ES-I3 (cell line): ENCODE results near the gene ALDOA.

Experiments used
- H3K36me3 ChIP-seq: 2 replicates; pipeline ENCODE4 v1.6.1; 2013; ENCODE audit warnings: mild to moderate bottlenecking, low read length, control low read depth, moderate library complexity; ENCODE audit not compliant: insufficient read depth
- H3K4me1 ChIP-seq: 2 replicates; pipeline ENCODE4 v1.6.1; 2013; ENCODE audit warnings: mild to moderate bottlenecking, control low read depth, low read length; ENCODE audit not compliant: insufficient read depth
- H3K9ac ChIP-seq: 2 replicates; pipeline ENCODE4 v1.6.1; 2013; ENCODE audit warnings: low read depth, mild to moderate bottlenecking, low read length, moderate library complexity
- H3K9me3 ChIP-seq: 2 replicates; pipeline ENCODE4 v1.6.1; 2013; ENCODE audit warnings: mild to moderate bottlenecking, low read length, moderate library complexity; ENCODE audit not compliant: control insufficient read depth, insufficient read depth

Gene ALDOA

DNA sequence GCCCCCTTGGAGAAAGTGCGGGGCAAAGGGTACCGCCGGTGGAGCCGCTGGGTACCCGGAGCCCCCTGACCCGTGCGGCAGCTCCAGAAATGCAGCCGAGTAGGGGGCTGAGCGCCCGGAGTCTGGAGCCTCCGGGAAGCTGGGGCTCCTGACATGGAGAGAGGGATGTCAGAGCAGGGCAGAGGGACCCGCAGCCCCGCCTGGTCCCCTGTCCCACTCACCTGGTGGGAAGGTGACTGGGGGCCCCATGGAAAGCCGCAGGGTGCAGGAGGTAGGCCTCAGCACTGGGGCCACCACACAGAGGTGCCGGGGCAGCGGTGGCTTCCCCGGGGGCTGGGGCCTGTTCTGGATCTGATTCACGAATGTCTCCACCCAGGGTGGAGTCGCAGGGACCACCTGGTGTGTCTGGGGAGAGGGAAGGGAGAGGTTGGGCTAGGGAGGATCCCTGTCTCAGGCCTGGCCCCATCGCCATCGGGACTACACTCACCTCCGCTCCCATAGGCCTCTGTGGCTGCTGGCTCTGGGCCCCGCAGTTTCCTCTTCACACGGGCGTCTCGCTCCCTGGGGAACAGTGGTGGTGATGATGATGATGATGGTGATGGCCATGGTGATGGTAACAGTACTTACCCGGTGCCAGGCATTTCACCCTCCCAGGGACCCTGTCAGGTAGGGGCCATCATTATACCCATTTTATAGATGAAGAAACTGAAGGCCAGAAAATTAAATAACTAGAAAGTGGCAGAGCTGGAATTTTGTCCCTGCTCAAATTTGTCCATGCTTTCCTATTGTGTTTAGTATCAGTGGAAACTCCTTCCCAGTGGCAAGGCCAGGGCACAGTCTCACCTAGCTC lies 21.0 kb downstream of the ALDOA start:
- Histone ChIP-seq H3K36me3 (peaks cover 17% of the 10 kb centered on the region), H3K9me3 (no peaks in the 10 kb centered on the region), H3K4me1 (0 out of 2 replicates have a peak, but pooled peaks cover 4% of the 10 kb centered on the region), H3K9ac (no peak overlapping the region)

DNA sequence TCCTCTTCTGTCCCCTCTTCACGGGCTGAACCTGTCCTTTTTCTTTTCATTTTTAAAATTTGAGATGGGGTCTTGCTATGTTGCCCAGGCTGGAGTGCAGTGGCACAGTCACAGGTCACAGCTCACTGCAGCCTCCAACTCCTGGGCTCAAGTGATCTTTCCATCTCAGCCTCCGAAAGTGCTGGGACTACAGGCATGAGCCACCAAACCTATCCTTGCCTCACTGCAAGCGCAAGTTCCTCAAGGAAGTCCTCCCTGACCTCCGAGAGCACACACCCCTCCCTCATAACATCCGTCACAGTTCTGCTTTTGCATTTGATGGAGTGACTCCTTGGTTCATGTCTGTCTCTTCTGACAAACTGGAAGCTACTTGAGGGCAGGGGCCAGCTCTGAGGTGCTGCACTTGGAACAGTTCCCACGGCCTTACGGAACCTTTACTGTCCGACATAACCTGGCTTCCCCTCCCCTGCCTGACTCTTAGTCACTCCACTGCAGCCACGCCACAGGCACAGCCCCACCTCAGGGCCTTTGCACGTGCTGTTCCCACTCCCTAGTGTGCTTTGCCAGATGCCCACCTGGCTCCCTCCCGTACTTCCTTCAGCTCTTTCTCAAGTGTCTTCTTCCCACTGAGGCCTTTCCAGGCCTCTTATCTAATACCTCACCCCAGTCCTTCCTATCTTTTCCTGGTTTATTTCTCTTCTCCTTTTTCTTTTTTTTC lies 21.8 kb downstream of the ALDOA start:
- H3K9ac ChIP-seq: no peak overlapping the region
- 0 out of 2 replicates have a peak, but pooled peaks cover 4% of the 10 kb centered on the region for H3K4me1 ChIP-seq
- peaks cover 17% of the 10 kb centered on the region for H3K36me3 ChIP-seq
- no peaks in the 10 kb centered on the region for H3K9me3 ChIP-seq

DNA sequence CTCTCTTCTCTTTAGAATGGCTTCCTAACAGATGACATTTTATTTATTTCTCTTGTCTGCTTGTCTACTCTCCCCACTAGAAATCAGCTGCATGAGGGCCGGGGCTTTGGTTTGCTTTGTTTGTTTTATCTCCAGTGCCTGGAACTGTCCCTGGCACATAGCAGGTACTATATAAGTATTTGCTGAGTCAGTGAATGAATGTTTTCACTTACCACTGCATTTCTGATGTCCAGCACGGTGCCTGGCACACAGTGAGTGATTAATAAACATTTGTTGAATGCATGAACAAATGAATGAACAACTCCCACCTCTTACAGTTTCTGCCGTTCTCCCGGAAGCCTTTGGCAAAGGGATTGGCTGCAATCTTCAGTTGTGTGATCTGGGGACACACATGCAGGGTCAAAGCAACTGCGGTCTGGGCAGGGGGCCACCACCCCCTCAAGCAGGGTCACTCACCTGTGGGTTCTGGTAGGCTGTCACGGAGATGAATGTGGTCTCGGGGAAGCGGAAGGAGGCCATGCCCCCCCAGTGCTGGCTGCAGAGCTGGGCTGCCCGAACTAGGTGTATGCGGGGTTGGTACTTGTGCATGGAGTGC lies 22.8 kb downstream of the ALDOA start:
- Histone ChIP-seq H3K36me3 (peaks cover 13% of the 10 kb centered on the region; the same call in 1 of the 2 replicates), H3K9ac (no peak overlapping the region), H3K9me3 (no peaks in the 10 kb centered on the region), H3K4me1 (0 out of 2 replicates have a peak, but pooled peaks cover 4% of the 10 kb centered on the region)

DNA sequence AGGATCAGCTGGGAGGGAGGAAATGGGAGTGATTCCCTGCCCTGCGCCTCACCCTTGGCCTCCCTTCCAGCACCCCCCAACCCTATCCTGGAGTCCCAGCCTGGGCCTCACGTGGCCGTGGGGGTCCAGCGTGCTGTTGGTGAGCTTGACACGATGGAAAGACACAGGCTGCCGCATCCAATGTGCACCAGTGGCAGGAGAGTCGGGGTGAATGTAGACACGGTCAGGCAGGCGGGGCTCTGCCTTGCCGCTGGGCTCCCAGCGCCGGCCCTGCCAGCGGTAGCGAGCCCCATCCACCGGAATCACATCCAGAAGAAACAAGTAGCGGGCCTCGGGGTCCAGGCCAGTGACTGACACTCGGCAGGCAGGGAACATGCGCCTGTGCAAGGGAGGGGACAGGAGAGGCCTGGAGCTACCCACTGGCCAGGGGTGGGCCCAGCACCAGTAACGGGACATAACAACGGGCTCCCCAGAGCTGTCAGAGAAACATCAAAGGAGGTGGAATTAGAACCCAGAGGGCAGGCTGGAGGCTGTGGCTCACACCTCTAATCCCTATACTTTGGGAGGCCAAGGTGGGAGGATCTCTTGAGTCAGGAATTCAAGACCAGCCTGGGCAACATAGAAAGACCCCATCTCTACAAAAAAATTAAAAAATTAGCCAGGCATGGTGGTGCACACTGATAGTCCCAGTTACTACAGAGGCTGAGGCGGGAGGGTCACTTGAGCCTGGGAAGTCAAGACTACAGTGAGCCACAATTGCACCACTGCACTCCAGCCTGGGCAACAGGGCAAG lies 23.5 kb downstream of the ALDOA start:
- H3K9ac ChIP-seq: no peak overlapping the region
- 0 out of 2 replicates have a peak, but pooled peaks cover 4% of the 10 kb centered on the region for H3K4me1 ChIP-seq
- H3K36me3 ChIP-seq: peaks cover 11% of the 10 kb centered on the region; the same call in 1 of the 2 replicates
- H3K9me3 ChIP-seq: no peaks in the 10 kb centered on the region

DNA sequence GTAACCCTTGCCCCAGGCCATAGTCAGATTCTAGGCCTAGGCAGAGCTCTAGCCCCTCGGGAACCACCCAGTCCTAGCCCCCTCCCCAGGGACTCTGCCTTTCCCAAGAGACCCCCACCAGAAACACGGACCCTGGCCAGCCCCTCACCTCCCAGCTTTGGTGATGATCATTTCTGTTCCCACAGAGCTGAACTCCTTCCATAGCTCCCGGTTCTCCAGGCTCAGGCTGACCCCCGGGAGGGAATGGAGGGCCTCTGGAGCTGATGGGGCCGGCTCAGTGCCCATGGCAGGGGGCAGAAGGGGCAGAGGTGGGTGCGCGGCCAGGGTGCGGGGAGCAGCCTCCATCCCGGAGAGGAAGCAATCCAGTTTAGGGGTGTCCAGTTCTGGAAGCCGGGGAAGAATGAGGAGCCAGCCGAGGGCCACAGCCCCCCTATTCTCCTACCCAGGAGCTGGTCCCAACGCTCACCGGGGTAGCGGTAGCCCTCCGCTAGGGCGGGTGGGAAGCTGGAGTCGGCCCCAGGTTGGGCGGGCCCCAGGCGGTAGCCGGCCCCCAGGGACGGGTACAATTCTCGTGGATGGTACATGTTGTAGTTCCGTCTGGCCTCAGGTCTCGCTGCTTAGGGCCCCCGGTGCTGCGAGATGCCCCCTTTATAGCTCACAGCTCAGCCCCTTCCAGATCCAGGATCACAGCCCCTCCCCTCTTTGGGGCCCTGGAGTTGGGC lies 25.2 kb downstream of the ALDOA start:
- H3K9ac ChIP-seq: peak overlapping the region; percentile 73
- H3K36me3 ChIP-seq: no peaks in the 10 kb centered on the region
- 0 out of 2 replicates have a peak, but pooled peaks cover 4% of the 10 kb centered on the region for H3K4me1 ChIP-seq
- no peaks in the 10 kb centered on the region for H3K9me3 ChIP-seq

DNA sequence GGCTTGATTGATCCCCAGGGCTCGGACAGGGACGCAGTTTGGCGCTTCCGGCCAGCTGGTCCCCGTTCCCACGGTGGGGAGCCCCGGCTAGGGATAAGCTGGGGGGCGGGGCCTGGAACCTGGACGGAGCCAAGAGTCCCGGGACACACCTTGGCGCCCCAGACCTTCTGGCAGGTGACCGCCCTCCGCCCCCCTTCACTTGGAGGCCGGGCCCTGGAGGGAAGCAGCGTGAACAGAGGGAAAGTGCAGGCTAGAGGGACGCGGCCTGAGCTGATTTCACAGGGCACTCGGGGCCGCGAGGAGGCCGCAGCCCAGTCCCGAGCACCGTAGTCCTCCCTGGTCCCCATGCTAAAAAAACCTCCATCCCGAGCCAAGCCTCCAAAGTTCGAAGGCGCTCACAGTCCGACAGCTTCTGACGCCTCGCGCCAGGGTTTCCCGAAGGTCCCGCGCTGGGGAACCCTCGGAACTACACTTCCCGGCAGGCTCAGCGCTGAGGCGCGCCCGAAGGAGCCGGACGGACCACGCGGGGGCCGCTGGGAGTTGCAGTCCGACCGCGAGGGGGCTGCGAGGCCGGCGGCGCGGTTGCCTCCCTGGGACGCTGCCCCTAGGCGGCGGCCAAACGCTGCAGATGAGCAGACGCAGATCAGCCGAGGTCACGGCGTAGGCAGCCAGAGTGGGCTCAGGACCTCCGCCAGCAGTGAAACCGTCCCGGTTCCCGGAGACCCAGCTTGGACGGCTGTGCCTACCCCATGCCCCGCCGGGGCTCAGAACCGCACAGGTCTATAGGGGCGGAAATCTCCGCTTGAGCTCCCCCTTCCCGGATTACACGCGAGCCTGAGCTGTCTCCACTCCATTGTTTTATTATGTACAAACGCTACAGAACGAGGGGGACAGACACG lies 26.2 kb downstream of the ALDOA start, which contains the start of gene TBX6:
TBX6 (minus strand) TSS at position 451 of the 899 bp plus-strand sequence. CDS start 731 bp downstream, outside the sequence.
- Histone ChIP-seq H3K4me1 (0 out of 2 replicates have a peak, but pooled peaks cover 4% of the 10 kb centered on the region), H3K36me3 (no peaks in the 10 kb centered on the region), H3K9me3 (peaks cover 1% of the 10 kb centered on the region; the same call in 1 of the 2 replicates), H3K9ac (peak within 1 kb of the TSS; percentile 73)

DNA sequence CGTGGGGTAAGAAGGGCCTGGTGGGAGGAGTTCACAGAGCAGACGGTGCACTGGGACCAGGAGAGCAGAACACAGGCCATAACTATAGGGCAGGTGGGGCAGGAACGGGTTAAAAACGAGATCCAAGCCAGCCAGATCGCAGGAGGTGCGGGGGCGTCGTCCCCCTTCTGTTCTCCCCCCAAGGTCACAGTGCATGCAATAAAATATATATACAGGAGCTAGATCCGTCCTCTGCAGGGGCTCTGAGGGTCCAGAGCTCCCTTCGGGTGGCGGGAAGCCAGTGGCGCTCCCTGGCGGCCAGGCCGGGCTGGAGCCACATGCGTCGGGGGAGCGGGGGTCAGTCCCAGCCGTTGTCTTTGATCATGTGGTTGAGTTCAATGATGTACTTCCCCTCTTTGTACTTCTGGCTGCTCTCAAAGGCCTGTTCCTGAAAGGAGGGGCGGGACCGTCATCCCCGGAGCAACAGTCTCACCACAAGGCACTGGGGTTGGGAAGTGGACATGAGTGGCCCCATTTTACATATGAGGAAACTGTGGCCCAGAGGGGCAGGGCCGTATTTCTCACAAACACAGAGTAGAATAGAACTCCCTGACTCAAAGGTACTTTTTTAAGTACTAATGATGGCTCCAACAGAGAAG lies 26.9 kb downstream of the ALDOA start:
- peak overlapping the region; percentile 73 for H3K9ac ChIP-seq
- 0 out of 2 replicates have a peak, but pooled peaks cover 4% of the 10 kb centered on the region for H3K4me1 ChIP-seq
- peaks cover 9% of the 10 kb centered on the region; the same call in 1 of the 2 replicates for H3K9me3 ChIP-seq
- no peaks in the 10 kb centered on the region for H3K36me3 ChIP-seq

DNA sequence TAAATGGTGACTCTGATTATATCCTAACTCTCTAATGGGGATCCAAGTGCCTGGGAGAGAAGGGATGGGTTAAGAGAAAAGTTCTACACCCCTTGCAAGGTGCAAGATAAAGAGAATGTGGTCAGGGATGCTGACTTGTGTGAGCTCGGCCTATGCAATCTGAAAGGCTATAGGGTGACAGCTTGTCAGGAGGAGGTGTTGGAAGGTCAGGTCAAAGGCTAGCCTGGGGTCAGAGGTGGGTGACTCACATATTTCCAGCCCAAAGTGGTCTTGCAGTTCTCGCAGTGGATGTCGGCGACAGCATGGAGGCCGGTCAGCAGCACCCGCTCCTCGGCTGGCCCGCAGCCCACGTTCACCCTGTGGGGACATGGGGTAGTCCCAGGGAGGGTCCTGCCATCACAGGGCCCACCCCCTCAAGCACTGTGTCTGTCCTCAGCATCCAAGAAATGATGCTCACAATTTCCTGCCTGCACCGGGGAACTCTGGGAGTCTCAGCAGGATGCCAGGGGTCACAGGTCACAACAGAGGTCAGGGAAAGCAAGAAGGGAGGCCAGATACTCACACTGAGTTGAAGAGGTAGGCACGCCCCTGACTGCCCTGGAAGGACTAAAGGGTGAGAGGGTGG lies 29.1 kb downstream of the ALDOA start:
- peaks cover 19% of the 10 kb centered on the region for H3K9me3 ChIP-seq
- 0 out of 2 replicates have a peak, but pooled peaks cover 4% of the 10 kb centered on the region for H3K4me1 ChIP-seq
- H3K9ac ChIP-seq: no peak overlapping the region
- H3K36me3 ChIP-seq: no peaks in the 10 kb centered on the region

DNA sequence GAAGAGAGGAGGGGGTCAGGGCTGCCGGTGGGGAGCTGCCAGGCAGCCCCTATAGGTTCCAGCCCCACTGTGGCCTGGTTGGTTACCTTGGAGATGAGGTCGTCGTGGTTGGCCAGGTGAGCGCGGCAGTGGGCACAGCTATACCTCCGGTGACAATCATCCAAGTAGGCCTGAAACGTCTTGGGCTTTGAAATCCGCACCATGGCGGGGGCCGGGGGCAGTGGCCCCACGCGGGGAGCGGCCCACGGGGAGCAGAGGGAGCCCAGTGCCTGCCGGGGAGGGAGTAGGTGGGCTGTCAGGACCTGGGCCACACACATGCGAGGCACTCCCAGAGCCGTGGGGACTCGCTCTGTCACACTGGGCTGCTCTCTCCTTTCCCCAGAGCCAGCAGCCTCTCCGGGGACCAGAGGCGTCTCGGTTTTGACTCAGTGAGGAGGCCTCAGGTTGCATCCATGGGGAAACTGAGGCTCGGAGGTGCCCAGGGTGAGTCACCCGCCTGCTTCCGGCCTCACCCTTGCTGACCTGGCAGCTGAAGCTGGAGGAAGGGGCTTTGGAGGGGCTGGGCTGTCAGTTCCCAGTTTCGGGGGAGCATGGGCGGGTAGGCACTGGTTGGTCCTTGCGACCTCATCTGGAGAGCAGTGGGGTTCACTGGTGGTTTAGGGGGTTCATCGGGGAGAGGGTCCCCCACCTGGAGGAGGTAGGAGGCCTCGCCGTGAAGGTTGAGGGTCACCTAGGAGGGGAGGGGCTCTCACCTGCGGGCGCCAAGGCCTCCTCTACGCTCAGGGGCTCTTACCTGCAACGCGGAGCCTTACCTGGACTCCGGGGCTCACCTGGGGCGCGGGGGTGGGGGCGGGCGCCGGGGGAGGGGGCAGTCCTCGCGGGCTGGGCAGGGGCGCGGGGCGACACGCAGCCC lies 29.9 kb downstream of the ALDOA start:
- H3K9me3 ChIP-seq: peaks cover 19% of the 10 kb centered on the region
- H3K4me1 ChIP-seq: 0 out of 2 replicates have a peak, but pooled peaks cover under 1% of the 10 kb centered on the region
- peak overlapping the region; percentile 33; the same call in 1 of the 2 replicates for H3K9ac ChIP-seq
- H3K36me3 ChIP-seq: no peaks in the 10 kb centered on the region

DNA sequence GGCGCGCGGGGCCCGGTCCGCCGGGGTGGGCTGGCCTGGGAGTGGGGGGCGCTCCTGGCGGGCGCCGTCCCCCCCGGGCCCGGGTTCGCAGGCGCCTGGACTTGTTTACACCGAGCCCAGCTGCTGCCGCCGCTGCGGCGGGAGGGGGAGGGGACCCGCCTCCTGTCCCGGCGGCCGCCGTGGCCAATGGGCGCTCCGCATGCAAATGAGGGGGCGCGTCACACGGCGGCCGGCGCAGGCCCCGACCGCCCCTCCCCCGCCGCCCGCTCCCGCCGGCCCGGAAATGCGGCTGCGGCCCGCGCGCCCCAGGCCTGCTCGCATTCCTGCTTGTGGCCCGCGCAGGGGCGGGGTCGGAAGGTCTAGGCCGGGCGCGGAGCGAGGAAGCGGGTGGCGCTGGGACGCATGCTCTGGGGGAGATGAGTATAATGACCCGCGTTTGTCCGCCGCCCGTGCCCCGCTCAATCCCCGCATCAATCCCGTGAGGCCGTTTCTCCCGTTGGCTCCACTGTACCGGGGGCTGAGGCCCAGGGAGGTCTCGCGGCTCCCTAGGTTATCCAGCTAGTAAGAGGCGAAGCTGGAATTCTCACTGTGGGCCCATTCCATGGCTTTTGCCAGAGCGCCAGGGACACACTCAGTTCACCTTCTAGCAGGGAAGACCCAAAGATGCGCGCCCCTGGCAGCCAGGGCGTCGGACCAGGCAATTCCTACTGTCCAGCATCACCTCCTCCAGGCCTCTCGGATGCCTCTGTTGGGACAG lies 30.7 kb downstream of the ALDOA start, which contains the start of gene YPEL3:
YPEL3 (minus strand) TSS at position 109 of the 757 bp plus-strand sequence. CDS start 731 bp downstream, outside the sequence.
- H3K9me3 ChIP-seq: peaks cover 19% of the 10 kb centered on the region
- peak within 1 kb of the TSS; percentile 52 for H3K9ac ChIP-seq
- H3K36me3 ChIP-seq: no peaks in the 10 kb centered on the region
- H3K4me1 ChIP-seq: no peaks in the 10 kb centered on the region
